Kidney glomerular epithelial cell (primary cell): ENCODE data around the gene SPATA1.
A peak's percentile ranks its signal among the peaks of the same experiment; 100 is the strongest.

Experiments used
- DNase-seq: peaks from one replicate; lab custom pipeline; 2025; lab: John Stamatoyannopoulos, UW

The SPATA1 gene

GRCh38 chr1:84509029-84509428, 2.8 kb downstream of the SPATA1 start:
- DNase-seq, result no peak

GRCh38 chr1:84510165-84510564, 4.0 kb downstream of the SPATA1 start:
- no peak for DNase-seq

GRCh38 chr1:84510668-84511067, 4.5 kb downstream of the SPATA1 start:
- DNase-seq, result no peak

GRCh38 chr1:84524590-84524989, 18.4 kb downstream of the SPATA1 start:
- DNase-seq, result no peak

GRCh38 chr1:84525779-84526178, 19.6 kb downstream of the SPATA1 start:
- DNase-seq, result no peak

- no peak for DNase-seq
Observed at GRCh38 chr1:84538599-84538998, 32.4 kb downstream of the SPATA1 start.

- no peak for DNase-seq
Observed at GRCh38 chr1:84539972-84540371, 33.8 kb downstream of the SPATA1 start.

GRCh38 chr1:84540759-84541158, 34.6 kb downstream of the SPATA1 start:
- DNase-seq, result no peak

GRCh38 chr1:84541679-84542078, 35.5 kb downstream of the SPATA1 start:
- DNase-seq, result no peak

GRCh38 chr1:84550826-84551225, 44.6 kb downstream of the SPATA1 start:
- no peak for DNase-seq

GRCh38 chr1:84569216-84569615, 63.0 kb downstream of the SPATA1 start:
- no peak for DNase-seq

GRCh38 chr1:84570436-84571149, 64.4 kb downstream of the SPATA1 start:
- DNase-seq, result no peak

- DNase-seq, result no peak
Observed at GRCh38 chr1:84571150-84571535, 65.0 kb downstream of the SPATA1 start.

GRCh38 chr1:84573481-84573966, 67.3 kb downstream of the SPATA1 start:
- peak; percentile 53 for DNase-seq

GRCh38 chr1:84573967-84574842, 68.0 kb downstream of the SPATA1 start, which contains the start of gene CTBS:
CTBS (minus strand) TSS chr1:84574440; CDS start chr1:84574415, 25 bp downstream.
- DNase-seq, result peak; percentile 68

- no peak for DNase-seq
Observed at GRCh38 chr1:84574936-84575335, 68.8 kb downstream of the SPATA1 start.

- no peak for DNase-seq
Observed at GRCh38 chr1:84581648-84582047, 75.5 kb downstream of the SPATA1 start.

GRCh38 chr1:84582802-84583587, 76.8 kb downstream of the SPATA1 start:
- peak; percentile 2 for DNase-seq

- DNase-seq, result no peak
Observed at GRCh38 chr1:84583648-84584047, 77.5 kb downstream of the SPATA1 start.

- no peak for DNase-seq
Observed at GRCh38 chr1:84584126-84584525, 77.9 kb downstream of the SPATA1 start.

GRCh38 chr1:84585803-84586202, 79.6 kb downstream of the SPATA1 start:
- DNase-seq, result no peak

- DNase-seq, result no peak
Observed at GRCh38 chr1:84587099-84587498, 80.9 kb downstream of the SPATA1 start.
